ENCODE data around the gene TXNRD1.
A peak's percentile ranks its signal among the peaks of the same experiment; 100 is the strongest.
"Not testable (repeated sequence)": the region's sequence is repeated elsewhere in the genome, so short reads cannot be mapped to it uniquely, and the experiment has no call there.

Gene TXNRD1

DNA sequence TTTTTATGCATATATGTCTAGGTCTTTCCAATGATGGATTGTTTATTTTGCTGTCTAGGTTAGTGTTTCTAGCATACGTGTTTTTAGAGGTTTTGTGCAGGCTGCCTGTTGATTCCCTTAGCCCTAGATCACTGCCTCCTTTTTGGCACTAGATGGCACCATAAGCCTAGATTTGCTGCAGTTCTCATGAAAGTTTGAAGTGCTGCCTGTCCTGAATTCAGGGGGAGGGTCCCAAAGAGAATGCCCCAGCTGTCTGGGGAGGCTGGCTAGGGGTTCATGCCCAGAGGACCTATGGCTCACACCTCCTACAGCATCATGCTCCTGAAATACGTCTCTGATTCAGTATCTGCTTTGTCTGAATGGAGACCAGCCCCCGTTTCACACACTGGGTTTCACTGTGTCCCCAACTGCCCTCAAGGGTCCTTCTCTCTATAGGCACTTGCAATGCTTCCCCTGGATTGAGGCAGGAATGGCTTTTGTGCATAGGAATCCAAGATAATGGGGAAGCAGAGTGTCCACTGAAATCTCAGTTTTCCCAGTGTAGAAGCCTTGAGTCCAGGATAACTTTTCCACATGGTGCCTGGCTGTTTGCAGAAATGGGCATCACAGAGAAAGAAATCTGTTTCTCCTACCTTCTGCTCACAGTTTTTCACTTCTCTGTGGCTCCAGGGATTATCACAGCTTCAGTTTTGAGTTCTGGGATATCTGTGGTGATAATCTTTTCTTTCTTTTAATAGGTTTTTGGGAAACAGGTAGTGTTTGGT is 14.2 kb upstream of the TXNRD1 start:
- Histone ChIP-seq H3K27ac (ENCODE audit: low read length) (no peak overlapping the region), H3K36me3 (ENCODE audit: insufficient read depth, low read depth, low read length) (no peaks in the 10 kb centered on the region), H3K9me3 (ENCODE audit: insufficient read depth, low read depth, low read length) (peaks cover 7% of the 10 kb centered on the region; the same call in 1 of the 2 replicates), H3K4me1 (ENCODE audit: insufficient read depth, low read length) (peaks cover 4% of the 10 kb centered on the region; the same call in 1 of the 2 replicates), H3K27me3 (ENCODE audit: insufficient read depth, low read length) (no peaks in the 10 kb centered on the region), H3K4me3 (ENCODE audit: low read length) (no peak overlapping the region), H3K9ac (ENCODE audit: low read depth, low read length) (no peak overlapping the region)

DNA sequence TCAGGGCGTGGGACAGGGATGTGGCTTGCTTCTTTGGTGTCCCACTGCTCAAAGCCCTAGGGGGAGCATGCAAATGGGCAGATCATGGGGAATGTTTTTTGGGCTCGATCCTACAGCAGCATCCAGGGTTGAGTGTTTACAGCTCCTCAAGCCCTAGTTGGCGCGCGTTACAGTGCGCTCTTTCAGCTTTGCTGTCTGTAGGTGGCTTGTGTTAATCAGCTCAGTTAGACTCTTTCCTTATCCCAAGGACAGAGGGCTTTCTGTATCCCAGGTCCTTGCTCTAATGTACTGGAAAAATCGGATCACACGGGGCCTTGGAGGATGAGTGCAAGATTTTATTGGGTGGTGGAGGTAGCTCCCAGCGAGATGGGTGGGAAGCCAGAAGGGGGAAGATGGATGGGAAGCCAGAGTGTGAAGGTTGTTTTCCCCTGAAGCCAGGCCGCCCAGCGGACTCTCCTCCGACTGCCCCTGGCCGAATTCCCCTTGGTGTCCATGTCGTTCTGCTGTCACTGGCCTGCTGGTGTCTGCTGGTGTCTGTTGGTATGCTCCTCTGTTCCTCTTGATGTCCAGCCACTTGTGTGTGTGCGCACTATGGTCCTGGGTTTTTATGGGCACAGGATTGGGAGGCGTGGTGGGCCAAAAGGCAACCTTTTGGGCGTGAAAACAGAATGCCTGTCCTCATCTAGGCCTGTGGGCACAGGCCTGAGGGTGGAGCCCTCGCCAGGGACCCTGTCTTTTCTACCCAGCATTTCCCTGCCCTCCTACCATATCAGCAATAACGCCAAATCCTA is 10.7 kb upstream of the TXNRD1 start:
- Histone ChIP-seq H3K9ac (ENCODE audit: low read depth, low read length) (no peak overlapping the region), H3K4me3 (ENCODE audit: low read length) (no peak overlapping the region), H3K36me3 (ENCODE audit: insufficient read depth, low read depth, low read length) (no peaks in the 10 kb centered on the region), H3K4me1 (ENCODE audit: insufficient read depth, low read length) (peaks cover 4% of the 10 kb centered on the region; the same call in 1 of the 2 replicates), H3K27me3 (ENCODE audit: insufficient read depth, low read length) (no peaks in the 10 kb centered on the region), H3K9me3 (ENCODE audit: insufficient read depth, low read depth, low read length) (peaks cover 4% of the 10 kb centered on the region; the same call in 1 of the 2 replicates), H3K27ac (ENCODE audit: low read length) (no peak overlapping the region)

DNA sequence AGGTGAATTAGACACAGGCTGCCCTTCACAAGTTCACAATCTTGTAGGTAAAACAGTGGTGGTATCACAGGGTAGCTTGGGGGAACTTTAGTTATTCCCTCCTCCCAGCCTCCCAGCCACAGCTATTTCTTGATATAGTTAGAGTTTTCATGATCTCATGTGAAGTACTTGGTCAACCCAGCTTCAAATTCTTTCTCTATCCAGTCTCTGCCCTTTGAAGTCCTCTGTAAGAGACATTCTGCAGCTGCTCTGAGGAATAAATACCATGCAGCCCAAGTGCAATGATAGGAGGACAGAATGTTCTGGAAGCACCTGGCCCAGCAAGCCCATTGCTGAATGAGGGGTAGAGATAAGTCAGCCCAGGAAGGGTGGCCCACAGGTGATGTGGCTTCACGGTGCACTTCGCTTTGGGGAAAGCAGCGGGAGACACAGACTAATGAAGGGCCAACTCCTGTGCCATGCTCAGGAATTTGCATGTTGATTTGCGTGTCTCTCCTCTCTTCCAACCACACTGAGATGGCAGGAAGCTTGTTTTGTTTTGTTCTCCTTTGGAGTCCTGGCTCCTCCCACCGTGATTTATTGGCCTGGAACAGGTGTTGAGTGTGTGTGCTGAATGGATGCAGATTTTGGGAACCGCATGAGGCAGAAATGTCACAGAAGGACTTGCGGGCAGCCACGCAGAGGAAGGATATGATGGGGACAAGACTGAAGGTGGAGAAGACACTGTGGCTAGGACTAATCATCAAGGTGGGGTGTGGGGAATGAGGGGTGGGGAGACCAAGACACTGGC is 8.0 kb upstream of the TXNRD1 start:
- Histone ChIP-seq H3K27me3 (ENCODE audit: insufficient read depth, low read length) (no peaks in the 10 kb centered on the region), H3K27ac (ENCODE audit: low read length) (no peak overlapping the region), H3K9me3 (ENCODE audit: insufficient read depth, low read depth, low read length) (no peaks in the 10 kb centered on the region), H3K4me1 (ENCODE audit: insufficient read depth, low read length) (peaks cover 4% of the 10 kb centered on the region; the same call in 1 of the 2 replicates), H3K9ac (ENCODE audit: low read depth, low read length) (no peak overlapping the region), H3K36me3 (ENCODE audit: insufficient read depth, low read depth, low read length) (no peaks in the 10 kb centered on the region), H3K4me3 (ENCODE audit: low read length) (no peak overlapping the region)

DNA sequence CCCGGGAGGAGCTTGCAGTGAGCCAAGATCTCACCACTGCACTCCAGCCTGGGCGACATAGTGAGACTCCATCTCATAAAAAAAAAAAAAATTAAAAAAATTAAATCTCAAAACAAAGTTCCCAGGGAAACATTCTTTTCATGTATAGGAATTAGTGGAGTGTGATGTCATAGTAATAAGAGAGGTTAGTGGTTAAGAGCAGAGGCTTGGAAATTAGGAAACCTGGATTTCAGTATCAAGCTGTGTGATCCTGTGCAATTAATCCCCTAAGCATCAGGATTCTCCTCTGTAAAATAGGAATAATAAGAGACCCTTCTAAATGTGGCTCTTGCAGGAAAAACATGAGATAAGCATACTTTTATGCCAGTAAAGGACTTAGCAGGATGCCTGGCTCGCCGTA is 3.1 kb upstream of the TXNRD1 start:
- H3K9ac ChIP-seq (ENCODE audit: low read depth, low read length) = no peak overlapping the region
- no peaks in the 10 kb centered on the region for H3K36me3 ChIP-seq (ENCODE audit: insufficient read depth, low read depth, low read length)
- H3K27me3 ChIP-seq (ENCODE audit: insufficient read depth, low read length) = peaks cover 16% of the 10 kb centered on the region
- no peak overlapping the region for H3K4me3 ChIP-seq (ENCODE audit: low read length)
- no peaks in the 10 kb centered on the region for H3K9me3 ChIP-seq (ENCODE audit: insufficient read depth, low read depth, low read length)
- no peak overlapping the region for H3K27ac ChIP-seq (ENCODE audit: low read length)
- peaks cover 4% of the 10 kb centered on the region; the same call in 1 of the 2 replicates for H3K4me1 ChIP-seq (ENCODE audit: insufficient read depth, low read length)

DNA sequence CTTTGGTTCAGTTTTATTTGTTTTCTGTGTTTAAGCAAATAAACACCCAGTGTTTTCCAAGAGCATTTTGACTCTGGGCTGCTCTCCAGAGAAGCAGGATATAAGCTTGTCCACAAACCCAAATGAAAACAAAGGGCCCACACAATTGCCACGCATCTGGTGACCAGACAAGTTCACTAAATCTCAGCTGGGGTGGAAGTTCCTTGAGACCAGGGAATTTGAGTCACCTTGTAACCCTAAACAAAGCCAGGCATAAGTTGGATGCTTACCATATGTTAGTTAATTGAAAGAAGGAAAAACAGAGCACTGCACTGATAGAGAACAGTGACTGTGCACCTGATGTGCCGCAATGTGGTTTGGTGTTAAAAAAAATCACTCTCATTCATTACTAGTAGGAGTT is 1.6 kb upstream of the TXNRD1 start:
- Histone ChIP-seq H3K36me3 (ENCODE audit: insufficient read depth, low read depth, low read length) (no peaks in the 10 kb centered on the region), H3K4me1 (ENCODE audit: insufficient read depth, low read length) (peaks cover 4% of the 10 kb centered on the region; the same call in 1 of the 2 replicates), H3K27me3 (ENCODE audit: insufficient read depth, low read length) (peaks cover 16% of the 10 kb centered on the region), H3K27ac (ENCODE audit: low read length) (no peak overlapping the region), H3K9ac (ENCODE audit: low read depth, low read length) (no peak overlapping the region), H3K9me3 (ENCODE audit: insufficient read depth, low read depth, low read length) (no peaks in the 10 kb centered on the region), H3K4me3 (ENCODE audit: low read length) (no peak overlapping the region)

DNA sequence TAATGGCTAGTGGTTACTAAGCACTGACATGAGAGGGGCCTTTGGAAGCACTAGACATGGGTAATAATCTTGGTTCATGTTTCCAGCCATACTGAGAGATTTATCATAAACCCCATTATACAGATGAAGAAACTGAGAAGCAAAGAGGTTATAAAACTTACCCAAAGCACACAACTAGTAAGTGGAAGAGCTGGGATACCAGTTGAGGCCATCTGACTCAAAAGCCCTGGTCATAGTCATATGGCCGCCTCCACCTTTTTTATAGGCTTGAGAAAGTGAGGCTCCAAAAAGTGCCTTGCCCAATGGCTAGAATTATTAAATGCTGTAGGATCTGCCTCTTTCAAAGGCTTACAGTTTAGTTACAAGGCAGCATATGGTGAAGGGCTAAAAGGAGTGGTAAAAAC is 944 bp downstream of the TXNRD1 start:
- Histone ChIP-seq H3K9ac (ENCODE audit: low read depth, low read length) (peak overlapping the region; percentile 75; the same call in 1 of the 2 replicates), H3K36me3 (ENCODE audit: insufficient read depth, low read depth, low read length) (no peaks in the 10 kb centered on the region), H3K4me1 (ENCODE audit: insufficient read depth, low read length) (peaks cover 4% of the 10 kb centered on the region; the same call in 1 of the 2 replicates), H3K4me3 (ENCODE audit: low read length) (peak overlapping the region; percentile 75), H3K27me3 (ENCODE audit: insufficient read depth, low read length) (peaks cover 16% of the 10 kb centered on the region), H3K9me3 (ENCODE audit: insufficient read depth, low read depth, low read length) (no peaks in the 10 kb centered on the region), H3K27ac (ENCODE audit: low read length) (no peak overlapping the region)

DNA sequence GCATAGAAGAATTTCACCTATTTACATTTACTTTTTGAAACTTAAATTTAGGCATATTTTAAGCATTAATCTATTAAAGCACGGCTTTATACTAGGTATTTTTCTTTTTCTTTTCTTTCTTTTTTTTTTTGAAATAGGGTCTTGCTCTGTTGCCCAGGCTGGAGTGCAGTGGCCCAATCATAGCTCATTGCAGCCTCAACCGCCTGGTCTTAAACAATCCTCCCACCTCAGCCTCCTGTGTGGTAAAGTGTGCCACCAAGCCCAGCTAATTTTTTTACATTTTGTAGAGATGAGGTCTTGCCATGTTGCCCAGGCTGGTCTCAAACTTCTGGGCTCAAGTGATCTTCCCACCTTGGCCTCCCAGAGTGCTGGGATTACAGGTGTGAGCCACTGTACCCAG is 2.9 kb downstream of the TXNRD1 start:
- not testable (repeated sequence) for H3K36me3 ChIP-seq (ENCODE audit: insufficient read depth, low read depth, low read length); H3K9ac ChIP-seq (ENCODE audit: low read depth, low read length); H3K4me3 ChIP-seq (ENCODE audit: low read length); H3K27ac ChIP-seq (ENCODE audit: low read length); H3K9me3 ChIP-seq (ENCODE audit: insufficient read depth, low read depth, low read length); H3K4me1 ChIP-seq (ENCODE audit: insufficient read depth, low read length)
- peaks cover 16% of the 10 kb centered on the region for H3K27me3 ChIP-seq (ENCODE audit: insufficient read depth, low read length)

DNA sequence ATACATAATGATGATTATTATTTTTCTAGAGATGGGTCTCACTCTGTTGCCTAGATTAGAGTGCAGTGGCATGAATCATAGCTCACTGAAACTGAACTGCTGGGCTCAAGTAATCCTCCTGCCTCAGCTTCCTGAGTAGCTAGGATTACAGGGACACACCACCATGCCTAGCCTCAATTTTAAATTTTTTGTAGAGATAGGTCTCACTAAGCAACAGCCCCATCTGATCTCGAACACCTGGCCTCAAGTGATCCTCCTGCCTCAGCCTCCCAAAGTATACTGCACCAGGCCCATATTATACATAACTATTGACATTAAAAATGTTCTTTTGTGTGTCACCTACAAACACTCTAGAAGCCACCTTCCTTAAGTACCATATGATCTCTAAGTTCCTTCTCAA is 3.4 kb downstream of the TXNRD1 start:
- peaks cover 16% of the 10 kb centered on the region for H3K27me3 ChIP-seq (ENCODE audit: insufficient read depth, low read length)
- no peak overlapping the region for H3K4me3 ChIP-seq (ENCODE audit: low read length)
- H3K27ac ChIP-seq (ENCODE audit: low read length) = no peak overlapping the region
- peaks cover 4% of the 10 kb centered on the region; the same call in 1 of the 2 replicates for H3K4me1 ChIP-seq (ENCODE audit: insufficient read depth, low read length)
- no peaks in the 10 kb centered on the region for H3K9me3 ChIP-seq (ENCODE audit: insufficient read depth, low read depth, low read length)
- no peak overlapping the region for H3K9ac ChIP-seq (ENCODE audit: low read depth, low read length)
- no peaks in the 10 kb centered on the region for H3K36me3 ChIP-seq (ENCODE audit: insufficient read depth, low read depth, low read length)

DNA sequence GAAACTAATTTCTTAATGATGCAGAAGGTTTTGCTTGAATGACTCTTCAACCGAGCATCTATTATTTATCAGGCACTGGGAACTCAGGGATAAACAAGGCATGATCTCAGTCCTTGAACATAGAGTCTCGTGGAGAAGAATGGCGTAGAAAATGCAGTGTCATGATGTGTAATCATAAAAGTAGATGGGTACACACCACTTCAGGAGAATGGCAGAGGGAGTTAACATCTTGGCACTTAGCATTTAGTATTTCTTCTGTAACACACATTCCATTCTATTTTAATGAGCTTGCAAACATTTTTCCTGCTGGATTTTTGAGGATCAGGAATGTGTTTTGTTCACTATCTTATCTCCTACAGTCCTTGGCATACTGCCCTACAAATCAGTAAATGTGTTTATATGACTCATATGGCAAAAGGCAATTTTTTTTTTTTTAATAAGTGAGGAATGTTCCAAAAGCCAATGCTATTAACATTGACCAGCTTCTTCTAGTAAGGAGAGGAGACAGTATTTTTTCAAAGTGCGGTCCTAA is 3.8 kb downstream of the TXNRD1 start:
- peaks cover 16% of the 10 kb centered on the region for H3K27me3 ChIP-seq (ENCODE audit: insufficient read depth, low read length)
- no peak overlapping the region for H3K27ac ChIP-seq (ENCODE audit: low read length)
- H3K9ac ChIP-seq (ENCODE audit: low read depth, low read length) = no peak overlapping the region
- H3K4me3 ChIP-seq (ENCODE audit: low read length) = no peak overlapping the region
- peaks cover 4% of the 10 kb centered on the region; the same call in 1 of the 2 replicates for H3K4me1 ChIP-seq (ENCODE audit: insufficient read depth, low read length)
- H3K9me3 ChIP-seq (ENCODE audit: insufficient read depth, low read depth, low read length) = no peaks in the 10 kb centered on the region
- no peaks in the 10 kb centered on the region for H3K36me3 ChIP-seq (ENCODE audit: insufficient read depth, low read depth, low read length)

DNA sequence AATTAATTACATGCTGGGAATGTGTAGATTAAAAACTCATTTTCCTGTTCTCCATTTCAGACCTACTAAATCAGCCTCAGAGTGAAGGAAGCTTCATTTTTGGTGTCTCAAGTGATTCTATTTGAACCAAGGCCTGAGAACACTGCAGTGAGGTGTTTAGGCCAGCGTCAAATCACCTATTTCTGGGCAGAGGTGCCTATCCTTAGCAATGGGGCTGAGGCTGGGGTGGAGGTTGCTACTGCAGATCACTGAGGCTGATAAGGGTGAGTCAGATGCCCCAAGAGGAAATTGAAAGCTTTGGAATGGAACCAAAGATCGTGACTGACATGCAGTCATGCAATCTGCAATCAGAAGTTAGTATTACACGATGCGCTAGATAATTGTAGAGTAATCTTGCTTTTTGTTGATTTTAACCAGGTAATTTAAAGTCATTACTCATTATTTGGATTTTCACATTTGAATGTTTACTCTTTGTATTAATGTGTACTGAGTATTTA is 4.4 kb downstream of the TXNRD1 start:
- no peak overlapping the region for H3K4me3 ChIP-seq (ENCODE audit: low read length)
- no peak overlapping the region for H3K9ac ChIP-seq (ENCODE audit: low read depth, low read length)
- H3K9me3 ChIP-seq (ENCODE audit: insufficient read depth, low read depth, low read length) = no peaks in the 10 kb centered on the region
- H3K27me3 ChIP-seq (ENCODE audit: insufficient read depth, low read length) = peaks cover 16% of the 10 kb centered on the region
- H3K36me3 ChIP-seq (ENCODE audit: insufficient read depth, low read depth, low read length) = no peaks in the 10 kb centered on the region
- H3K27ac ChIP-seq (ENCODE audit: low read length) = no peak overlapping the region
- H3K4me1 ChIP-seq (ENCODE audit: insufficient read depth, low read length) = peaks cover 4% of the 10 kb centered on the region; the same call in 1 of the 2 replicates

DNA sequence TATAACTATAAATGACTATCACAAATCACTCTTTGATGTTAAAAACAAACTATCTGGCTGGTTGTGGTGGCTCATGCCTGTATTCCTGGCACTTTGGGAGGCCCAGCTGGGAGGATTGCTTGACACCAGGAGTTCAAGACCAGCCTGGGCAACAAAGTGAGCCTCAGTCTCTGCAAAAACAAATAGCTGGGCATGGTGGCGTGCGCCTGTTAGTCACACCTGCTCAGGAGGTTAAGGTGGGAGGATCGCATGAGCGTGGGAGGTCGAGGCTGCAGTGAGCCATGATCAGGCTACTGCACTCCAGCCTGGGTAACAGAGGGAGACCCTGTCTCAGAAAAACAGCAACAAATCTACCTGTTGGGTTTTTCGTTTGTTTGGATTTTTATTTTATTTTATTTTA is 5.4 kb downstream of the TXNRD1 start:
- peaks cover 15% of the 10 kb centered on the region for H3K27me3 ChIP-seq (ENCODE audit: insufficient read depth, low read length)
- no peaks in the 10 kb centered on the region for H3K36me3 ChIP-seq (ENCODE audit: insufficient read depth, low read depth, low read length)
- H3K9me3 ChIP-seq (ENCODE audit: insufficient read depth, low read depth, low read length) = no peaks in the 10 kb centered on the region
- peaks cover 4% of the 10 kb centered on the region; the same call in 1 of the 2 replicates for H3K4me1 ChIP-seq (ENCODE audit: insufficient read depth, low read length)
- H3K4me3 ChIP-seq (ENCODE audit: low read length) = no peak overlapping the region
- no peak overlapping the region for H3K9ac ChIP-seq (ENCODE audit: low read depth, low read length)
- H3K27ac ChIP-seq (ENCODE audit: low read length) = no peak overlapping the region

Data from iPS-20b (cell line).